Esophagus mucosa (tissue), 1 donor: ENCODE results near the gene OXNAD1. TPM values are rescaled to one million over a fixed set of nuclear protein-coding genes. Genes with fewer than 3 reads are reported as not detected.
"Not testable (repeated sequence)": the region's sequence is repeated elsewhere in the genome, so short reads cannot be mapped to it uniquely, and the experiment has no call there.

ENCODE experiments used
- ATAC-seq: fragments of 200-7000 bp; cut with Tn5 transposase; one replicate; pipeline ENCODE4 v1.9.1; 2020
- total RNA-seq: library from RNA; stranded (reverse); gene quantifications from one replicate; pipeline ENCODE4 v1.2.4, GENCODE V29; 2023
- donor health status: DM: yes; HTN: yes; CAD: no.

The OXNAD1 gene
- total RNA-seq, 1 donor from 2014 or later, result 11.0 TPM

DNA sequence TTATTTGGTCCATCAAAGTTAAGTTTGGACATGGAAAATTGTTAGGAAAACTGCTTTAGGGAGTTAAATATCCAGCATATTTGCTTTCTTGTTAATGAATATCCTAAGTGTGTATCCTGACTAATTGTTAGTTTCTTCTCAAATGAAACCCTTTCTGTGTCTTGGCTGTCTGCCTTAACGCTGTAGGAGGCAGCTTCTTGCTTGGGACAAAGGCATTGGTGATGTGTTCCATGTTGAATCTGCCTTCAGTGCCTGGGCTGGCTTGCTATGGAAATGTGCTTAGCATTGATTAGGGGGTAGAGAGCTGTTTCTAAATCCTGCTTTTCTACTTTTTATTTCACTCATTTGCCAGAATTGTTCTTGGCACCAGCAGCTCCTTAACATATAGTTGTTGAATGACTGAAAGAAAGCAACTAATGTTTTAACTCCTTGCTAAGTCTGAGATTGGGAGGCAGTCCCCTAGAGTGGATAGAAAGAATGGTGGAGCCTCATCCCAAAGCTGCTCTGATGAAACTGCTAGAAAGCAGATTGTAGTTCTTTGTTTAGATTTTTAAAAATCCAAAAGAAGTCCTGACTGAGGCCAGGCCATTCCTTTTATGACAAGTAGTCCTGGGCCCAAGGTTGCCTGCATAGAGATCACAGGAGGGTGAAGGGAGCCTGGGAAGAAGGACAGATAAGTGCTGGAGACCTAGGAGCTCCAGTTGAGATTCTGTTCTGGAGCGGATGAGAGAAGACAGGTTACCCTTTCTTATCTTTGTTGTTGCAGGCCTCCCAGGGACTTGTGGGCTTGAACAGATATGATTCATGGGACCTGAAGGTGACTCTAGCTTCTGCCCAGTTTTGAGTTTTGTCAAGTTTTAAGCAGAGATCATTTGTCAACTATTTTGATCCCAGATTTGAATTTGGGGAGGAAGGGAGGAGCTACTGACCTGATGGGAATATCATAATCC lies 39.3 kb downstream of the OXNAD1 start:
- ATAC-seq, result no peak

DNA sequence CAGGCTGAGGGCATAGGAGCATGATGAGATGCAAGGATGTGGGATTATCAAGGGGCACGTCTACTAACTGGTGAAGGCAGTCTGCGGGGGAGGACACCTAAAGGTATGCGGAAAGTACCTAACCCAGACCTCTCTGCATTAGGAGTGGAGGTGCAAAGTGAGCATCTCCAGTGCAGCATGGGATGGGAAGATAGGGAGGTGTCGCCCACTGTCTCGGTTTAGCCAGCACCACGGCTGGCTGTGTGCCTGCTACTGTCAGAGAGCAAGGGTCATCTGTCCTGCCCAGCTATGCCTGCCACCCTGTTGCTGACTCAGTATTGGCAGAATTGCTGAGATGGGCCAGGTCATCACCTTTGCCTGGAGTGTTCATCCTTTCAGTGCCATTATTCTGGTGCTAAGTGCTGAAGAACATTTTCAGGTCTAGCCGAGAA lies 40.1 kb downstream of the OXNAD1 start:
- no peak for ATAC-seq

DNA sequence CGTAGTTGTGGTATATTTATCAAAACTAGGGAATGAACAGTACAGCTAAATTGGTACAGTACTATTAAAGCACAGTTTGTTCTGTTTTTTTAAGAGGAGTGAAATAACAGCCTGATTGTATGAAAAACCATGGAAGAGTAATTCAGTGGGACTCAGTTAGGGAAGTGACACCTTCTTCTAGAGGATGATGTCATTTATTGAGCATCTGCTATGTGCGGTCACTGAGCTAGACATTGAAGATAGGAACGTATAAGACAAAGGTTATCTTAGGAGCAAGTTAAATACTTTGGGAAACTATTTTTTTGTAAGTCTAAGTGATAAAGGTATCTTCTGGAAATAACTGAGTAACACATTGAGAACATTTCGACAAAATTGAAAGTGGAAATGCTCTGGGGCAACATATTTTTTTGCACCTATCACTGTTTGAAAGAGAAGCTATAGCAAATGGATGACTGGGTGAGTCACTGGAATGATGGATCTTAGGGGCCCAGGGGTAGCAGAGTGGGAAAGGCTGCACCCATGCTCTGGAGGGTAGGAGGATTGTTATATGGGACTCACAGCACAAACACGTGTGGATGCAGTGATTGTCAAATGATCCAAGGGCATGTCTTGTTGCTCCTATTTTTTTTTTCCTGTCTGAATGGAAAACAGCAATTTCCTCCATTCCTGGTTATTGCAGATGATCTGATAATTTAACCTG lies 43.0 kb downstream of the OXNAD1 start:
- ATAC-seq, result no peak

DNA sequence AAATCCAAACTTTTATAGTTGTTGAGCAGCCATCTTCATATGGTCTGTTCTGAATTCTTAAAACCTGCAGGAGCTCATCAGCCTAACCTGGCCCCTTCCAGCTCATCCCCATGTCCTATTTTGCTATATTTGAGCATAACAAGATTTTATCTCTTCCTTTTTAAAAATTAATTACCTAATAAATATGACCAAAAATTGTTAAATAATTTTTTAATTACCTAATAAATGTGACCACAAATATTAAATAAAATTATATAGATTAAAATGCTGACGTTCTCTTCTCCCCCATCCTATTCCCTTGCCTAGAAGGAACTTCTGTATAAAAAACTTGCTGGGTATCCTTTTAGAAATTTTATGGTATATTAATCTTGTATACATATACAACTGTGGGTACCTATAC lies 43.7 kb downstream of the OXNAD1 start:
- no peak for ATAC-seq

DNA sequence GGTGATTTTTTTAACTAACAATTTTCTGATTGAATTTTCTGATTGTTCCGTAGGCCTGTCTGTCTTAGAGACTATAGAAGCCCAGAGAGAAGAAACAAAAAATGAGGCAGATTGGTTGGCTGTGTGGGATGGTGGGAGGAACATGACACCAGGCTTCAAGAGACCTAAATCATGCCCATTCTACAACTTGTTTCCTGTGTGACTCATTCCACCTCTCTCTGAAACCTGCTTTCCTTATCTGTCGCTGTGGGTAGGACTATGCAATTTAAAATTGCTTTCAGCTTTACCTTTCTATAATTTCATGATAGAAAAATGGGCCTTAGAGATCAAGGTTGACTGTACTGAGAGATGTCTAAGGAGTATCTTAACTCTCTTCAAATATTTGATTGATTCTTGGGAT lies 44.5 kb downstream of the OXNAD1 start:
- ATAC-seq, result peak; percentile 79

DNA sequence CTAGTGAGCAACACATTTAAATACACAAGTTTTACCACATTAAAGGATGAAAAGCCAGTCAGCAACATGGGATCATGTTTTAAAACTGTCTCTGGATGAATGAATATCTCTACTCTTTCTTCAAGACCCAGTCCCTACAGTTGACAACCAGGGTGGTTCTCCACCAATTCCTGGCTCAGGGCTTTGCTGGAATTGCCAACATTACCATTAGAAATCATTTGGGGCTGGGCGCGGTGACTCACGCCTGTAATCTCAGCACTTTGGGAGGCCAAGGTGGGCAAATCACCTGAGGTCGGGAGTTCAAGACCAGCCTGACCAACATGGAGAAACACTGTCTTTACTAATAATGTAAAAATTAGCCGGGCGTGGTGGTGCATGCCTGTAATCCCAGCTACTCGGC lies 45.5 kb downstream of the OXNAD1 start:
- ATAC-seq, result not testable (repeated sequence)

DNA sequence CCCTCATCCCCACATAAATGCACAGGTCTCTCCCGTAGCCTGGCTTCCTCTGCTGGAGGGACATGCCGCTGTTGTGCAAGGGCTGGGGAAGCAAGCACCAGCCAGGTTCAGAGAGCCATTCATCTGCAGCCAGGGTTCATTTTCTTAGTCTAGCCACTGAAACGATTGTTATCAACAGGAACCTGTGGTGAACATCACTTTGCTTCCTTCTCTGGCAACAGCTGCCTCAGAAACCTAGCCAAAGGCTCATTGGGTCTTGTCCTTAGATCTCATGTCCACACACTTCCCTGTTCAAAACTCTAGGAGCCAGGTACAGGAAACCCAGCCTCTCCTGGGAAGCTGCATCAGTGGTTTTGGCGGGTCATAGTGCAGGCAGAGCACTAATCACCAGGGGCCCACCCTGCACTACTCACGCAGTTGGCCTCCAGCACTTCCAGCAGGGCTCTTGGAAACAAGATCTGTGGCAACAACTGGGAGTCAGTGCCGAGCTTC lies 47.0 kb downstream of the OXNAD1 start:
- ATAC-seq, result peak; percentile 83

DNA sequence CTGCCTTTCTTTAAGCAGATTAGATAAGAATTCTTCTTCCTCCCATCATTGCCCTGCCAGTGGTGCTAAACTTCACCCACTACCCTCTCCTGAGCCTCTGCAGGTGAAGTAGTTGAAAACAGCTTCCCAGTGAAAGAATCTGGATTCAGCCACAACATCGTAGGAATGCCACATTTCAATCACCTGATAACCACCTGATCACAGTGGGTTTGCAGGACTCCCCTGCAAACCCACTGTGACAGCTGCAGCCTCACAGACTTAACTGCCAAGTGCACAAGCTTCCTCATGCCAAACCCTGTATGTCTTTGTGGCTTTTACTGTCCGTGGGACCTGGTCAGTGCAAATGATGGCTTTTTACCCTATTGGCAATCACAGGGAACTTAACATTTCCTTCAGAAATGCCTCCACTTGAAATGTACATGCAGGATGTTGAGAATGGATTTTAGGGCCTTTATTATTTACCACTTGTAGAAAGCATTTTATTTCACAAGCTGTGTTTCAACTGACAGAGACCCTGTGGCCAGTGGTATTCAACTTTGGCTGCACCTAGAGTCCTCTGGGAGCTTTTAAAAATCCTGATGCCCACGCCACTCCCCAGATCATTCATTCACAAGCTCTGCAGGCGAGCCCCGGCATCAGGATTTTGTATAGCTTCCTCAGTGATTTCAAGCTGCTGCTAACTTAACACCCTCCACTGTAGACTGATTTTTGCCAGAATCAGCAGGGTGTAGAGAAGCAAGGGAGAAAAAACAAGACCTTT lies 49.1 kb downstream of the OXNAD1 start:
- ATAC-seq, result no peak

DNA sequence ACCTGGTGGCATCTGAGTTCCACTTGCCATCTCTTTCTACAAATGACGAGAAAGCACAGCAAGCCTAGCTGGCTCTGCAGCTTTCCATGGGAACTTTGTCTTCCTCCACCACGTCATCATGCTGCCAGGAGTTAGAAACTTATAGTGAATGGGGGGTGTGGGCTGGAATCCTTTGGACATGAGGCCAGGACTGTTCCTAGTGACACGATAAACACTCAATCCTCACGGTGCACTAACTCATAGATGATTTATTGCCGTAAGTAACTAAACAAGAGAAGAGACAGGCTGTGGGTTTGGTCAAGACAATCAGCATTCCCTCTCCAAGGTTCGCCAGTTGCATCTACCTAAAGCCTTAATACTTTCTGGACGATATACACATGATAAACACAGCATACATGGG lies 50.6 kb downstream of the OXNAD1 start:
- no peak for ATAC-seq

DNA sequence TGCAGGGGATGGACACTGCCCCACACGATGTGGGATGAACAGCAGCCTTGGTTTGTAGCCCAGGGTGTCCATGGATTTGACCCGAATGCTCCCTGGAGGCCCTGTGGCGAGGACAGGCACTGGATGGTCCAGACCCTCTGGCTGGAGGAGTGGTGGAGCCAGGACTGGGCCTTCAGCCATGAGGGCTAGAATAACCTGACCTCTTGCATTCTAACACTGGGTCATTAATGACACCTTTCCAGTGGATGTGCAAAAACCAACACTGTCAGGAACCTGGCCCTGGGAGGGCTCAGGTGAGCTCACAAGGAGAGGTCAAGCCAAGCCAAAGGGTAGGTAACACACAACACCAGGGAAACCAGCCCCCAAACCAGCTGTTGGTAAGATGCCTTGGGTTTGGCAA lies 51.4 kb downstream of the OXNAD1 start:
- ATAC-seq, result no peak

DNA sequence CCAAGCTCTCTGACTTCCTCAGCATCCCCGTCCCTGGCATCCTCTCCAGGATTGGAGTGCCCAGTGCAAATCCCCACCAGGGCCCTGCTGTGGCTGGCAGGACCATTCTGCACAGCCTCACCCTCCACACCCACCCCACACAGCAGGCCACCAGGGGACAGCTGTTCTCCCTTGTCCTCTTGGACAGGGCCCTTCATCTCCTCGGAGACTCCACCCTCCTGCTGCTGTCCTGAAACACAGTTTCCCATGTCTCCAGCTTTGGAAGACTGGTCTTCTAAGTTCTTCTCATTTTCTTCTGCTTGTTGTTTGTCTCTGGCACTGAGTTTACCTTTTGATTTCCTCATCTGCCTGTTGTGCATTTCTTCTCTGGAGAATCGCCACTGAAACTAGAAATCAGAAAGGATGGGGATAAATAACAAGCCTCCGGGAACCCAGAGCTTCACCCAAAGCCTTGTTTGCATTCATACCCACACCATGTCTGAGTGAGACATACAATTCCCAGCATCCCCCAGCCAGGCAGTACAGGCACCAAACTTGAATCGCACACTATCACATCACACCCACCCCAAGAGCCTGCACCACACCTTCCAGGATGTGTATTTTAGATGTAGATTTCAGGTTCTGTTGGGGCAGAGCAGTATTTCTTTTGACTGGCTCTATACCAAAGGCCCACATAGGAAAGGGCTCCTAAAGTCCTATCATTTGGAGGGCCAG lies 52.0 kb downstream of the OXNAD1 start:
- ATAC-seq, result no peak

DNA sequence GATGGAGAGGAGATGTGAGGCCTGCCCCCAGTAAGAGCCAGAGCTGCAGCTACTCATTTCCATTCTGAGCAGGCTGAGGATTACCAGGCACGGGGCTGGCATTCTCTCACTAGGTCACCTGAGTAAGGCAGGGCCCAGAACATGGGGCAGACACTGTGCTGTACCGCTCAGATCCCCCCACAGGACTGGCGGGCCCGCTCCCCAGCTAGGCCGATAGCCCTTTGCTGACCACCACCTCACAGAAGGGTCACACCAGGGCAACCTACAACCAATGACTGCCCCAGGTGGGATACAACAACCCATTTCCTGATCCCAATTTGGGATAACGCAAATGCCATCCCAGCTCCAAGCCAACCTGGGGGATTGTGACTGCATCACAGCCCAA lies 52.5 kb downstream of the OXNAD1 start:
- no peak for ATAC-seq

DNA sequence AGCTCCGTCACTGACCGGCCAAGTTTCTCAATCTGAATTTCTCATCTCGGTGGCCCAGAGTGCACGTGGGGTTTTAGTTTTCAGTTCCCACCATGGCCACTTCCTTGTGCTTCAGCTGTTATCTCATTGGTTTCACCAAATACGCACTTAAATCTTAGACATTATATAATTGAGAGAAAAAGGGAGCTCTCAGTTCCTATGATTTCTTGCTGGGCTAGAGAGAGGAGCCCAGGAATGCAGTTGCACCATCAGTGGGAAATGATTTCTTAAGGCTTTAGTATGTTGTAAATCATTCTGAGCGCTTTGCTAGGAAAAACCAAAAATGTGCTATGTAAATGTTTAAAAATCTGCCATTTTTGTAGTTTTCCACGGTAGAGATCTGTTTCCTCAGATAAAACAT lies 53.2 kb downstream of the OXNAD1 start:
- no peak for ATAC-seq

DNA sequence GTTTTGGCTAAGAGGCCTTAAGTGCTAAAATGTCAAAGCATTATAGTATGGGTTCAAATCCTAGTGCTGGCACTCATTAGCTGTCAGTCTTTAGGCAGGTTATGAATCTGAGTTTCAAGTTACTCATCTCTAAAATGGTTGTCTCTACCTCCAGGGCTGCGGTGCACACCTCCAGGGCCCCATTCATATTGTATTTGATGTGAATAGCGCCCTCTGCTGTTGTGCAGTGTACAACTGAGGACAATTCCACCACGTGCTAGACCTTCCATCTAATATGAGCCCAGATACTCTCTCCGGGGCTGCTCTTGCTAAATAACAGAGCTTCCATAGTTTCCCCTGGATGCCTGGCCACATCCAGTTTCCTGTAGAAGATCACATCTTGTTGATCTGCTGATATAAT lies 54.3 kb downstream of the OXNAD1 start:
- ATAC-seq, result no peak

DNA sequence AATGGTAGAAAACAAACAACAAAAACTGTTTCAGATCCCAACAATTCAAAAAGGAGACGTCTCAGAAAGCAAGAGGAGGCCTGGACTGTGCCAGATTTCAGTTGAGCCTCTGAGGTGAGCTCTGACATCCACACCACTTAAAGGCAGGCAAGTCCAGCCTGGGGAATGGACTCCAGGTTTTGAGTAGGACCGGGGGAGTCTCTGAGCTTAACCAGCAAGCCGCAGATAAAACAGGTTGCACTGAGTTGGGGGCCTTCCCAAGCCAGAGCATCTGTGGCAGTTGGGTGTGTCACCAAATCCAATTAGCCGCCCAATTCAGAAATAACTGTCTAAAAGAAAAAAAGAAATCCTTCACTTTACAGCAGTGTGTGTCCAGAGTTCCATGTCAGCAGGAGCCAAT lies 54.7 kb downstream of the OXNAD1 start:
- no peak for ATAC-seq

DNA sequence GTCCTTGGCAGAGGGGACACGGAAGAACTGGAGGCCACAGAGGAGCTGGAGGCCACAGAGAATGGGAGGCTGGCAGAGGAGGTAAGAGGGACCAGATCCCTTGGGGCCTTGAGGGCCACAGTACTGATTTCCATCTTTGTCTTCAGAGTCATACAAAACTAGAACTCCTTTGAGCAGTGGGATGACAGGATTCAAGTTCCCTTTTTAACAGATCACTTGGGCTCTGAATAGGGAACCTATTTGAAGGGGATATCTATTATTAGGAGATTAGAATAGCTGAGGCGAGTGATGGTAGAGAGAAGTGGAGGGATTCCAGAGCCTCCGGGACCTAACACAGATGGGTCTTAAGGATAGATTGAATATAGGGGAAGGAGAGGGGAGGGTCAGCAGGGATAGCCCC lies 55.7 kb downstream of the OXNAD1 start:
- no peak for ATAC-seq

DNA sequence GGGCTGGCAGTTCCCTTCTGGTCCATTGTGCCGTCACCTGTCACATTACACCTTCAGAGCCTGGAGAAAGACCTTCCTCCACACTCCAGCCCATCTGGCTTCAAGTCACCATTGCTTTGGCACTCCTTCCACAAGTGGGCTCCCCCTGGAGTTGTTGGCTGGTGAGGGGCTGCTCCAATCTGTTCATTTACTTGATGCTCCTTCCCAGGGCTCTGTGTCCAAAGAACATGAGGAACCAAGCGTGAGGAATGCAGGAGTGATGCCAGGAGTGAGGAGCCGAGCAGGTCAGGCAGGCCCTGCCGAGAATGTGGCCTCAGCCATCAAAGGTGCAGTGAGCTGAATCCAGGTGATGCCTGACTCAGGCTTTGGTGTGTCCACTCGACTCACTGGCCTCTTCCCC lies 57.2 kb downstream of the OXNAD1 start:
- peak; percentile 84 for ATAC-seq

DNA sequence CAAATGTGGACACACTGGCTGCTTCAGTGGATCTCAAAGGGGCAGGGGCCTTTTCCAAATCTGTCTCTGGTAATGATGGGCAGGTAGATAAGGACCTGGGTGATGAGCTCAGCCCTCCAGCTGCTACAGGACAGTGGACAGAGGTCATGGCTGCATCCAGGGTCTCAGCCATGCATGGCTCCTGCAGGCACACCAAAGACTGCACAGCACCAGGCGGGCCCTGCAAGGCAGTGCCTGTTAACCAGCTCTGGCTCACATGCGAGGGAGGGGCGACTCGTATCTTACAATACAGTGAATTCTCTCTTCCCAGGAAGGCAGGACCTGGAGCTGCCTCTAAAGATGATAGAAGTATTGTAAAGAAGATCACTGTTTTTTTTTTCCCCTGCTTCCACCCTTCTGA lies 58.7 kb downstream of the OXNAD1 start:
- ATAC-seq, result no peak

DNA sequence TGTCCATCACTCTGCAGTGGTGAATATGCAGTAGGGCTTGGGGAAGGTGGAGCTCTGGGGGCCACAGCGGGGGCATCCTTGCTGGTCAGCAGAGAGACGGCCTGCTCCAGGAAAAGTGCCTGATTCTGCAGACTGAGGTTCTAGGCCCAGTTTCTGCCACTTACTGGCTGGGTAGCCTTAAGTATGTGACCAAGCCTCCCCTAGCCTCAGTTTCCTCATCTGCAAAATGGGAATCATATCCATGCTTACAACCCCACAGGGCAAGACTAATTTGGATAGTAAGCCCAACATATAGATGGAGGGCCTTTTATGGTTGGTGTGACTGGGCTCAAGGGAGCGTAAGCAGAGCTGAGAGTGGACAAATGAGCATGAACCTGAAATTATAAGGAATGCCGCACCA lies 60.8 kb downstream of the OXNAD1 start:
- ATAC-seq, result no peak

DNA sequence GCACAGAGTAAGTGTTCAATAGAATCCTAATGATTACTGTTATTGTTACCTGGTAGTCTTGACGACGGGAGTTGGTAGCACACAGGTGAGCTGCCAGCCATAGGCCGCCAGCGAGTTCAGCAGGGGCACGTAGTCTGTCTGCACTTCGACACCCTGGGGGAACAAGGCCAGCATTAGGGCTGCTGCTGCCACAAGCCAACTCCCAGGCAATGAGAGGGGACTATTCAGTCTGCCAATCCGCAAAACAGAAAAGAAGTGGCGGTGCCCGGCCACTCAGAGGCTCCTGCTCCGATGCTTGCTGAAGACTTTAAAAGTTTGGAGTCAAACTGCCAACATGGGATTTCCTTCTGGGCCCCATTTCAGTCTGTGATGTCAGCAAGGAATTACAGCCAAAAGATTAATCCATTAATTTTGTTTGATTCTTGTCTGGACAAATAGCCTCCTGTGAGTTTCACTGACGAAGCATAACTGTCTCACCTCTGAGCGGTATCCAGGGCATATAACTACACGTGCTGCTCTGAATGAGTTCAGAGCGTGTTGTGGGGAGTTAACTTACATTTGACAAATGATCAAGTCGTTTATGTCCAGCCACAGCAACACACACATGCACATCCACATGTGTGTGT lies 61.8 kb downstream of the OXNAD1 start:
- ATAC-seq, result peak; percentile 56

DNA sequence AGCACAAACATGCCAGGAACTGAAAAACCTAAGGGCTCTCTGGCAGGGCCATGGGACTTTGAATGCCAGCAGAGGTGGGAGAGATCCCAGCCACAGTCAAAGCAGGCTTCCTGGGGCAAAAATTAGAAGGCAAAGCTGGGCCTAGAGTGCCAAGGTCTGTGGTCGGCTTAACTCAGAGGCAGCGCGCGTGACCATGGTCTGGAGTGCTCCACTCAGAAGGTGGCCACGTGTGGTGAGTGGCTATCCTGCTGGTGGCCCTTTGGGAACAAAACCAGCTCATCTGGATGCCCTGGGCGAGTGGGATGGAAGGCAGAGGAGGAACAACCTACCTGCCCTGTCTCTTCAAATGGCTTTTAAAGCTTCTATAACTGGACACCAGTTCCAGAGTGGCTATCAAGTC lies 63.1 kb downstream of the OXNAD1 start:
- no peak for ATAC-seq
